Measurements from ENCODE around the gene ADCY10. TPM values are rescaled to one million over a fixed set of nuclear protein-coding genes. Genes with fewer than 3 reads are reported as not detected.

The ADCY10 gene
- total and polyA plus RNA-seq, 9 of the 15 experiments (the other 6 are each of a cell fraction or from before 2014, with no cell fraction given) = 0.08 to 0.86 (median 0.22) TPM

- TF ChIP-seq HMGN3 (IDR thresholded peaks at IDR 0.05; ENCODE audit: borderline replicate concordance, extremely low read depth, insufficient read length, low read depth, low read length) (no peak), MCM5 (IDR thresholded peaks at IDR 0.05; ENCODE audit: low read depth) (no peak), COPS2 (conservative IDR thresholded peaks at IDR 0.05) (no peak), POLR3A (IDR thresholded peaks at IDR 0.05; ENCODE audit: borderline replicate concordance, extremely low read depth, insufficient read depth, insufficient read length) (no peak), ARID1B (IDR thresholded peaks at IDR 0.05) (no peak), ZNF449 (CRISPR knock-in tag; IDR thresholded peaks at IDR 0.05) (peak; percentile 72; the same call in 1 of the 2 replicates), HDAC1 (IDR thresholded peaks at IDR 0.05) (peak in 1 of 2 experiments; percentile 30; a peak in 1 of 4 replicates), ZNF584 (CRISPR knock-in tag; IDR thresholded peaks at IDR 0.05; ENCODE audit: low read depth) (no peak; the same call in 1 of the 2 replicates), NUFIP1 (IDR thresholded peaks at IDR 0.05; ENCODE audit: partially characterized antibody) (no peak), ZNF696 (CRISPR knock-in tag; conservative IDR thresholded peaks at IDR 0.05) (no peak), MAFK (IDR thresholded peaks at IDR 0.05; ENCODE audit: low read length) (peak; percentile 55; the same call in 1 of the 2 replicates)
- TF ChIP-seq, protein P1, sequence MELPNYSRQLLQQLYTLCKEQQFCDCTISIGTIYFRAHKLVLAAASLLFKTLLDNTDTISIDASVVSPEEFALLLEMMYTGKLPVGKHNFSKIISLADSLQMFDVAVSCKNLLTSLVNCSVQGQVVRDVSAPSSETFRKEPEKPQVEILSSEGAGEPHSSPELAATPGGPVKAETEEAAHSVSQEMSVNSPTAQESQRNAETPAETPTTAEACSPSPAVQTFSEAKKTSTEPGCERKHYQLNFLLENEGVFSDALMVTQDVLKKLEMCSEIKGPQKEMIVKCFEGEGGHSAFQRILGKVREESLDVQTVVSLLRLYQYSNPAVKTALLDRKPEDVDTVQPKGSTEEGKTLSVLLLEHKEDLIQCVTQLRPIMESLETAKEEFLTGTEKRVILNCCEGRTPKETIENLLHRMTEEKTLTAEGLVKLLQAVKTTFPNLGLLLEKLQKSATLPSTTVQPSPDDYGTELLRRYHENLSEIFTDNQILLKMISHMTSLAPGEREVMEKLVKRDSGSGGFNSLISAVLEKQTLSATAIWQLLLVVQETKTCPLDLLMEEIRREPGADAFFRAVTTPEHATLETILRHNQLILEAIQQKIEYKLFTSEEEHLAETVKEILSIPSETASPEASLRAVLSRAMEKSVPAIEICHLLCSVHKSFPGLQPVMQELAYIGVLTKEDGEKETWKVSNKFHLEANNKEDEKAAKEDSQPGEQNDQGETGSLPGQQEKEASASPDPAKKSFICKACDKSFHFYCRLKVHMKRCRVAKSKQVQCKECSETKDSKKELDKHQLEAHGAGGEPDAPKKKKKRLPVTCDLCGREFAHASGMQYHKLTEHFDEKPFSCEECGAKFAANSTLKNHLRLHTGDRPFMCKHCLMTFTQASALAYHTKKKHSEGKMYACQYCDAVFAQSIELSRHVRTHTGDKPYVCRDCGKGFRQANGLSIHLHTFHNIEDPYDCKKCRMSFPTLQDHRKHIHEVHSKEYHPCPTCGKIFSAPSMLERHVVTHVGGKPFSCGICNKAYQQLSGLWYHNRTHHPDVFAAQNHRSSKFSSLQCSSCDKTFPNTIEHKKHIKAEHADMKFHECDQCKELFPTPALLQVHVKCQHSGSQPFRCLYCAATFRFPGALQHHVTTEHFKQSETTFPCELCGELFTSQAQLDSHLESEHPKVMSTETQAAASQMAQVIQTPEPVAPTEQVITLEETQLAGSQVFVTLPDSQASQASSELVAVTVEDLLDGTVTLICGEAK (IDR thresholded peaks at IDR 0.05) = 0 out of 2 replicates have a peak, but pooled peaks have one; percentile 48
- TF ChIP-seq, protein P1 (CRISPR knock-in tag; IDR thresholded peaks at IDR 0.05) = no peak
- TF ChIP-seq, protein P2, sequence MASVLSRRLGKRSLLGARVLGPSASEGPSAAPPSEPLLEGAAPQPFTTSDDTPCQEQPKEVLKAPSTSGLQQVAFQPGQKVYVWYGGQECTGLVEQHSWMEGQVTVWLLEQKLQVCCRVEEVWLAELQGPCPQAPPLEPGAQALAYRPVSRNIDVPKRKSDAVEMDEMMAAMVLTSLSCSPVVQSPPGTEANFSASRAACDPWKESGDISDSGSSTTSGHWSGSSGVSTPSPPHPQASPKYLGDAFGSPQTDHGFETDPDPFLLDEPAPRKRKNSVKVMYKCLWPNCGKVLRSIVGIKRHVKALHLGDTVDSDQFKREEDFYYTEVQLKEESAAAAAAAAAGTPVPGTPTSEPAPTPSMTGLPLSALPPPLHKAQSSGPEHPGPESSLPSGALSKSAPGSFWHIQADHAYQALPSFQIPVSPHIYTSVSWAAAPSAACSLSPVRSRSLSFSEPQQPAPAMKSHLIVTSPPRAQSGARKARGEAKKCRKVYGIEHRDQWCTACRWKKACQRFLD (CRISPR knock-in tag; IDR thresholded peaks at IDR 0.05) = peak; percentile 65
These were observed 93.1 kb downstream of the ADCY10 start (continued) for GRCh38 chr1:167820684-167821355.
